KBM-7 (cell line): ENCODE results near the gene BST1.

Source experiments
- DNase-seq: peaks from one replicate; pipeline ENCODE4 v3.0.0-alpha.2; 2015
- in situ Hi-C: fragments of 300-500 bp; cut with MboI; formaldehyde crosslinking; loops from 2 replicates; pipeline ENCODE4 v1.14.3; 2020; ENCODE audit warnings: low sequenced_read_pairs, low pct_unique_long_range_greater_than_20kb, mixed read lengths

BST1 gene

GRCh38 chr4:15765910-15766697, 63.2 kb downstream of the BST1 start:
- in situ Hi-C loops = no loop called here
- DNase-seq = peak; percentile 71

DNA sequence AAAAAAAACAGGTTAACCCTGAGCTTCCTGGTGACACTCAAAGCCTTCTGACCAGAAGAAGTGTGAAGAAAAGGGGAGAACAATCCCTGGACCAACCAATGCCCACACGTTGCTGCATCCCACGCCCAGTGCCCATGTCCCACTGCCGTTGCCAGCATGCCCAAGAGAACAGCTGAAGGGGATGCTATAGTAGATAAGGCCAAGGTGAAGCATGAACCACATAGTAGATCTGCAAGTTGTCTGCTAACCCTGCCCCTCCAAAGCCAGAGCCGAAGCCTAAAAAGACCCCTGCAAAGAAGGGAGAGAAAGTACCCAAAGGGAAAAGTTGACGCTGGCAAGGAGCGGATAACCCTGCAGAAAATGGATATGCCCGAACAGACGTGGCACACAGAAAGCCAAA, 64.0 kb downstream of the BST1 start:
- no peak for DNase-seq
- in situ Hi-C loops = no loop called here

GRCh38 chr4:15769202-15769601, 66.3 kb downstream of the BST1 start:
- in situ Hi-C loops = no loop called here
- DNase-seq = no peak

DNA sequence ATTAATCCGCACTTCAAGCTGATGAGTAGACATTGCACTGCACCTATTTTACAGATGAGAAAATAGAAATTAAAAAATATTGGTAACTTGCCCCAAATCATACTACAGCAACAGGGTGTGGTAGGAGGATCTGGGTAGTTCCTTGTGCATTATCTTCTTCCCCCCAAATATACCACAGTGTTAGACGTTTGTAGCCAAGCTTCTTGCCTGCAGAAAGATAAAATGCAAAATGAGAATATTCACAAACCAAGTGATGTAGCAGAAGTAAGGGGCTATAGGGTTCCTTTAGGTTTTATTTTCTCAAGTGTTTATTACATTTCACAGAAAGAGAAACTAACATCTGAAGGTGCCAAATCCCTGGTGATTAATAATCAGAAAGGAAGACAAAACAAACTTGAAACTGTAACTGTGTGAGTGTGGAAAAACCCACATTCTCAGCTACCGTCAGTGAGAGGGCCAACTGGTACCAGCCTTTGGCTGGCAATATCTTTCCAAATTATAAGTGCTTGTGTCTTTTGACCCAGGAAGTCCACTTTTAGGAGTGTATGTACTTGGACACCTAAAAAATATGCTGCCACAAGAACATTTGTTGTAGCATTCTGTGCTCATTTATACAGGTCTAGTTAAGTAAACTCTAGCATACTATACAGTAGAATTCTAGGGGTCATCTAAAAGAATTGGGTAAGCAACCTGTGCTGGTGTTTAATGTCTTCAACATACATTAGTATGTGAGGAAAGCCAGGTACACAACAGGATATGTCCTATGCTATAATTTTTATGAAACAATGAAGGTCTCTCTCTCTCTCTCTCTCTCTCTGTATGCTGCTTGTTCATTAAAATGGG, 68.6 kb downstream of the BST1 start:
- in situ Hi-C loops = no loop called here
- no peak for DNase-seq

- in situ Hi-C loops = no loop called here
- DNase-seq = no peak
Measured at GRCh38 chr4:15774020-15774420, 71.2 kb downstream of the BST1 start.

DNA sequence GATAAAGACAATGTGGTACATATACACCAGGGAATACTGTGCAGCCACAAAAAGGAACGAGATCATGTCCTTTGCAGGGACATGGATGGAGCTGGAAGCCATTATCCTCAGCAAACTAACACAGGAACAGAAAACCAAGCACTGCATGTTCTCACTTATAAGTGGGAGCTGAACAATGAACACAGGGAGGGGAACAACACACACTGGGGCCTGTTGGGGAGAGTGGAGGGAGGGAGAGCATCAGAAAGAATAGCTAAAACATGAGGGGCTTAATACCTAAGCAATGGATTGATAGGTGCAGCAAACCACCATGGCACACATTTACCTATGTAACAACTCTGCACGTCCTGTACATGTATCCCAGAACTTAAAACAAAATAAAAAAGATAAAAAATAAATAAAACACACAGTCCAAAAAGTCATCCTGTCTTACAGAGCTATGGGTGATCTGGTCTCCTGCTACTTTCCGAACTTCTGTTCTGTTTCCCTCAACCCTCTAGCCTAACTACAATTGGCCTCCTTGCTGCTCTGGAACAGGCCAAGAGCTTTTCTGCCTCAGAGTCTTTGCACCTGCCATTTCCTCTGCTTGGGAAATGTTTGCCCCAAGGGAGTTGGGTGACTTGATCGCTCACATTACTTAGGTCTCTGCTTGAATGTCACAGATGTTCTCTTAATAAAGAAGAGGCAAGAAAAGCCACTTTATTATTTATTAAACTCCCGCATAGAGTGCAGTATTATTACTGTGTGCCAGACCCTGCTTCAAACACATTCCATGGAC, 74.2 kb downstream of the BST1 start:
- no peak for DNase-seq
- in situ Hi-C loops = no loop called here

DNA sequence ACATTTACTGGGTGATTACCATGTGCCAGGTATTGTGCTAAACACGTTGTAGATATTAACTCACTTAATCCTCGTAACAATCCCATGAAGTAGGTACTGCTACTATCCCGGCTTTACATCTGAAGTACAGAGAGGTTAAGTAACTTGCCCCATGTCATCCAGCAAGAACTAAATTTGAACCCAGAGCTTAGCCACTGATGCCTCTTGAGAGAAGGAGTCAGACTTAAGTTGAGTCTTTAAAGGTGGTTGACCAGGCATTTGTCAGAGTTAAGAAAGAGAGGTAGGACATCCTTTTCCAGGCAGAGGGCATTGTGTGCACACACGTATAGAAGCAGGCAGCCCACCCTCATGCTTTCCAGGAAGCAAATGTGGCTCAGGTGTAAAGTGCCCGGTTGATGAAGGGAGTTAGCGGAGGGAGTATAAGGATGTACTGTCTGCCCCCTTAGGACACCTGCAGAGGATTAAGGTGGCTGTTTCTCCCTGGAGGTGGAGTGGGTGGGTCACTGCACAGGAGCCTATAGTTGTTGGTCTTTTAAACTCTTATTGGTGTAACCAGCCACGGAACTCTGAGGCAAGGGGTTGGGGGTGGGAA, 74.9 kb downstream of the BST1 start:
- in situ Hi-C loops = no loop called here
- DNase-seq = no peak

DNA sequence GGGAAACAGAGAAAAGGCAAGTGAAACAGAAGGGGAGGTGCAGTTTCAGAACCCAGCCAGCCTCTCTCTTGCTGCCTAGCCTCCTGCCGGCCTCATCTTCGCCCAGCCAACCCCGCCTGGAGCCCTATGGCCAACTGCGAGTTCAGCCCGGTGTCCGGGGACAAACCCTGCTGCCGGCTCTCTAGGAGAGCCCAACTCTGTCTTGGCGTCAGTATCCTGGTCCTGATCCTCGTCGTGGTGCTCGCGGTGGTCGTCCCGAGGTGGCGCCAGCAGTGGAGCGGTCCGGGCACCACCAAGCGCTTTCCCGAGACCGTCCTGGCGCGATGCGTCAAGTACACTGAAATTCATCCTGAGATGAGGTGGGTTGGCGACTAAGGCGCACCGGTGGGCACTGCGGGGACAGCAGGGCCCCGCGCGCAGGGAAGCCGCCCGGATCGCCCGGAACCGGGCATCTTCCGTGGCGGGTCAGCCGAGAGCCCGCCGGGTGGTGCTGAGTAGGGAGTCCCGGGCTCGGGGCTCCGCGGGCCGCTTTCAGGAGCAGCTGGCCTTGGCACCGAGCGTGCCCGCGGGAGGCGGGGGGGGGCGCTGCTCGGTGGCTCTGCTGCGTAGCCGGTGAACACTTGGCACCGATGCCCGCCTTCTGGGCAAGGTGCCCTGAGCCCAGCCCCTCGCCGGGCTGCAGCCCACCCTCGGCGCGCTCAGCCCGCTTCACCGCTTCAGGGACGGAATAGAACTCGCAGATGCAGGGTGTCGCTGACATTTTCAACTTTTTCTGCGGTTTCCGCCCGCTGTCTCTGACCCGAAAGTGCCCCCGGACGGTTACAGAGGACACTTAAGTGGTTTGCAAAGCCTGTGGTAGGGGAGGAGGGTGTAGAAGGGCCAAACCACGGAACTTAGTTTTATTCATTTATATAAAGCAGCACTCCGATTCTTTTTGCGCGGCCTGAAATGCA, 75.7 kb downstream of the BST1 start, which contains the start of gene CD38:
TSS of gene CD38 (plus strand) at position 40 of the 953 bp plus-strand sequence. CDS start at position 127, 87 bp downstream.
- in situ Hi-C loops = no loop called here
- DNase-seq = peak; percentile 73

DNA sequence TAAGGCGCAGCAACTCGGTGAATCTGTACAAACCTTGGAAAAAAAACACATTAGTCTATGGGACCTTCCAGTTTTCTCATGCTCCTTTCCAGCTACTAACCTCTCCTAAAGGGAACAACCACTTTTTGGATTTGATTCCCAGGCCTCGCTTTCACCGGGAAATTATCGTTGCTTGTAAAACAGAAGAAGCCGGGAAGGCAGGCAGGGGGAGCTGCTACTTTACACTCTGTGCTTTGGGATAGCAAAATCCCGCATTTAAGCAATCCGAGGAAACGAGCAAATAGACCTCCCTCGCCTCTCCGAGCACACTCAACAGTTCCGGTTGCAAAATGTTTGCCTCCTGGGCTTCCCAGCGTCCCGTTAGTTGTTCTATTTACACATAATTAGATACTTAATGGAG, 76.4 kb downstream of the BST1 start:
- no peak for DNase-seq
- in situ Hi-C loops = no loop called here

- in situ Hi-C loops = no loop called here
Measured at GRCh38 chr4:15779809-15780208, 76.9 kb downstream of the BST1 start.

DNA sequence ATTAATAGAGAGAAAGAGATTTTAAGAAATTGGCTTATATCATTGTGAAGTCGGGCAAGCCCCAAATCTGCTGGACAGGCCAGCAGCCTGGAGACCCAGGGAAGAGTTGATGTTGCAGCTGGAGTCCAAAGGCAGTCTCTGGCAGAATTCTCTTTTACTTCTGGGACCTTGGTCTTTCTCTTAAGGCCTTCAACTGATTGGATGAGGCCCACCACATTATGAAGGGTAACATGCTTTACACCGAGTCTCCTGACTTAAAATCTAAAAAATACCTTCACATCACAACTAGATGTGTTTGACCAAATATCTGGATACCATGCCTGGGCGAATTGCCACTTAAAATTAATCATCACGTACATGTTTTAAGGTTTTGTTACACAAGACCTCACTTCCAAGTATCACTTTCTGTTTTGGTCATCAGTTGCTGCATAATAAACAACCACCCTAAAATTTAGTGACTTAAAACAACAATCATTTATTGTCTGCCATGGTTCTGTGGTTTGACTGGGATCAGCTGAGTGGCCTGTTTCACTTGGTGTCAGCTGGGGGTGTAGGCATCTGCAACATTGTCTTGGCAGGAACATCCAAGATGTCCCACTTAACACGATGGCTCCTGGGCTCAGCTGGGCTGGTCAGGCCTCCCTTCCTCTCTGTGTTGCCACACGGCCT, 78.7 kb downstream of the BST1 start:
- DNase-seq = no peak
- in situ Hi-C loops = no loop called here

More at GRCh38 chr4:15779809-15780208, 76.9 kb downstream of the BST1 start:
- DNase-seq = no peak
